ENCODE data around the gene AEN.

DNA sequence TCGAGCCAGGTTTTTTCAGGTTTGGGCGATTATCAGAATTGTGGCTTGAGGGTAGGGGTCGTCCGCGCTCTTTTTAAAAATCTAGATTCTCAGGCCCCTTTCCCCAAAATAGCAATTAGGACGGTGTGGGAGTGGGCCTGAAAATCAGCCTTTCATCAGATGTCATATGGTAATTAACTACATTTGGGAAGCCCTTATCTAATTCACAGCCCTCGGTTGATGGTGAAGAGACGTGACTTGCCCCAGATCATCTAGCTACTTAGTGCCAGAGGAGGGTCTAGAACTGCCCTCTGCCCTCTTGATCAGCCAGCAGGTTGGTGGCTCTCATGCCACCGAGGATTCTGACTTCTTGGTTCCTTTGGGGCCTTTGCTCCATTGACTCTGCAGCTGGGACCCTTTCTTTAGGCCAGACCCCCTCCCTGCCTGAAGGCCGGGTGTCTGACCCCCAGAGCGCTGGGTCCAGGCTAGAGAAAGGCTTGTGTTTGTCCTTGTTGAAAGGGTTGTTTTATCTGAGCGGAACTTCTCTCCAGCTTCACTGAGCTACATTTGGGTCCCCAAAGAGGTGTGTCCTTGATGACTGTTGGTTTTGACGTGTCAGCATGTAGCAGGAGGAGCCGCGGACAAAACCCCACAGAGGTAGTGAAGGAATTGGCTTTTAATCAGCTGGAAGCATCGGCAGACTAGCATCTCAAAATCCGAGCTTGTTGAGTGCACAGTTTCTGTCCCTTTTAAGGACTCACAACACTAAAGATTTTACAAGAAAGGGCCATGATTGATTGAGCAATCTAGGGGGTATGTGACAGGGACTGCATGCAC lies 857 bp downstream of the AEN start:
- TF ChIP-seq POLR2A (IDR thresholded peaks at IDR 0.05; ENCODE audit: low read depth, low read length) (no peak), POLR2AphosphoS5 (IDR thresholded peaks at IDR 0.05; ENCODE audit: low read depth, low read length) (no peak), SPI1 (IDR thresholded peaks at IDR 0.05; ENCODE audit: low read depth, low read length) (no peak), TAF1 (IDR thresholded peaks at IDR 0.05; ENCODE audit: low read depth, low read length) (no peak; the same call in 1 of the 2 replicates)

Measured in GM12891 (cell line).